Muscle layer of duodenum (tissue), 2 donors: Measurements from ENCODE around the gene TBC1D1.

ENCODE experiments used
- H3K27ac ChIP-seq: one replicate; pipeline ENCODE4 v1.7.0; 2013; ENCODE audit warnings: mild to moderate bottlenecking, low read length
- H3K27me3 ChIP-seq: one replicate; pipeline ENCODE4 v1.7.0; 2013; ENCODE audit warnings: low read depth, mild to moderate bottlenecking, control low read depth, low read length
- H3K36me3 ChIP-seq, 2 donors: one replicate each; pipeline ENCODE4 v1.7.0; 2013; ENCODE audit warnings: low read length in 2 of 2, control low read depth in 1 of 2, mild to moderate bottlenecking in 1 of 2; ENCODE audit not compliant: insufficient read depth in 2 of 2, control insufficient read depth in 1 of 2
- H3K4me1 ChIP-seq, 2 donors: one replicate each; pipeline ENCODE4 v1.7.0; 2013; ENCODE audit warnings: low read length in 2 of 2, mild to moderate bottlenecking in 2 of 2, control low read depth in 1 of 2, moderate library complexity in 1 of 2; ENCODE audit not compliant: insufficient read depth in 2 of 2, control insufficient read depth in 1 of 2
- H3K4me3 ChIP-seq, 2 donors: one replicate each; pipeline ENCODE4 v1.7.0; 2013; ENCODE audit warnings: low read length in 2 of 2, low read depth in 1 of 2, mild to moderate bottlenecking in 1 of 2
- H3K9me3 ChIP-seq, 2 donors: one replicate each; pipeline ENCODE4 v1.7.0; 2013; ENCODE audit warnings: low read length in 2 of 2, control low read depth in 1 of 2, mild to moderate bottlenecking in 1 of 2; ENCODE audit not compliant: control insufficient read depth in 1 of 2
- donor health status: healthy.

TBC1D1 gene

DNA sequence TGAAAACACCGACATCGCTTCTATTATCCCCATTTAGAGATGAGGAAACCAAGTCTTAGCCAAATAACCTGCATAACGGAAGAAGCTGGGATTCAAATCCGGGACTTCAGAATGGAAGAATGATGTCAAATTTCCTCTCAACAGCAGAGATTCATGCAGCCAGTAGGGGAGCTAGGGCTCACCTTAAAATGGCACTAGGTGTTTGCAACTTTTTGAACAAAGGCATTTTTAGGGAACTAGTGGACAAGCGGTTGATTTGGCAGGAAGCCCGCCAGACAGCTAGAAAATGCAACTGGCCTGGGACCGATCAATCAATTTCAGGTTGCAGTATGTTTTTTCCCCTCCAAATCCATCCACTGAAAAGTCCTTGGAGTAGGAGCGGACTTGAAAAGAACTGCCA, 293.5 kb downstream of the TBC1D1 start:
- peaks cover 12 to 17% of the 10 kb centered on the region in 2 donors for H3K4me1 ChIP-seq
- no peaks in the 10 kb centered on the region for H3K27me3 ChIP-seq
- H3K9me3 ChIP-seq, result no peaks in the 10 kb centered on the region
- no peak overlapping the region for H3K27ac ChIP-seq
- no peaks in the 10 kb centered on the region for H3K36me3 ChIP-seq
- H3K4me3 ChIP-seq, result no peak overlapping the region

GRCh38 chr4:38185406-38186144, 294.7 kb downstream of the TBC1D1 start:
- Histone ChIP-seq H3K4me1 (peaks cover 7 to 14% of the 10 kb centered on the region in 2 donors), H3K9me3 (no peaks in the 10 kb centered on the region), H3K27ac (no peak overlapping the region), H3K27me3 (no peaks in the 10 kb centered on the region), H3K36me3 (no peaks in the 10 kb centered on the region), H3K4me3 (no peak overlapping the region)

DNA sequence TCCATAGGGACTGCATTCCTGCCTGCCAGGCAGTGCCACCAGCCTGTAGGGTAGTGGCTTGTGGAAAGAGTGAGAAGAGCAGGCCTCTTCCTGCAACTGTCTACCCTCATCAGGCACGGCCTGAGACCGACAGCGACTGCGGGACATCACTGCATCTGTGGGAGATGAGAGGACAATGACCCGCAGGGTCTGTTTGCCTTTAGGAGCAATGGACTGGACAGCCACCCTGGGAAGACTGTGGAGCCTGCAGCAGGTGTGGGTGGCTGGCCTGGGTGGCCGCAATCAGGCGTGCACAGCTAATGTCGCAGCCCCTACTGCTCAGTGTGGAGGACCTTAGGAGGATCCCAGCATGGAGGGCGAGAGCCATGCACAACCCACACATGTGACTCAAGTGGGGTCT, 297.3 kb downstream of the TBC1D1 start:
- no peak overlapping the region for H3K27ac ChIP-seq
- no peak overlapping the region for H3K4me3 ChIP-seq
- H3K27me3 ChIP-seq, result no peaks in the 10 kb centered on the region
- H3K4me1 ChIP-seq, result peaks cover 13 to 16% of the 10 kb centered on the region in 2 donors
- H3K9me3 ChIP-seq, result no peaks in the 10 kb centered on the region
- no peaks in the 10 kb centered on the region for H3K36me3 ChIP-seq

- H3K27ac ChIP-seq, result peak overlapping the region; percentile 34
- no peaks in the 10 kb centered on the region for H3K27me3 ChIP-seq
- no peak overlapping the region for H3K4me3 ChIP-seq
- H3K9me3 ChIP-seq, result no peaks in the 10 kb centered on the region
- H3K36me3 ChIP-seq, result no peaks in the 10 kb centered on the region
- peaks cover 13 to 16% of the 10 kb centered on the region in 2 donors for H3K4me1 ChIP-seq
Observed at GRCh38 chr4:38188631-38189101, 297.8 kb downstream of the TBC1D1 start.
